HG02840 (cell line): ENCODE results near the gene SLC12A6.

Source experiments
- ATAC-seq: cut with Tn5 transposase; IDR thresholded peaks from one replicate; pipeline ENCODE4 v1.9.1; 2021; ENCODE audit warnings: mild to moderate bottlenecking, moderate library complexity, moderate number of reproducible peaks; ENCODE audit not compliant: unreplicated experiment, low FRiP score

SLC12A6 gene

GRCh38 chr15:34334672-34335071 is 2.9 kb downstream of the SLC12A6 start:
- no peak for ATAC-seq

- no peak for ATAC-seq
These were observed 4.9 kb downstream of the SLC12A6 start for GRCh38 chr15:34332553-34333120.

- ATAC-seq = no peak
These were observed 5.8 kb downstream of the SLC12A6 start for GRCh38 chr15:34331809-34332208.

DNA sequence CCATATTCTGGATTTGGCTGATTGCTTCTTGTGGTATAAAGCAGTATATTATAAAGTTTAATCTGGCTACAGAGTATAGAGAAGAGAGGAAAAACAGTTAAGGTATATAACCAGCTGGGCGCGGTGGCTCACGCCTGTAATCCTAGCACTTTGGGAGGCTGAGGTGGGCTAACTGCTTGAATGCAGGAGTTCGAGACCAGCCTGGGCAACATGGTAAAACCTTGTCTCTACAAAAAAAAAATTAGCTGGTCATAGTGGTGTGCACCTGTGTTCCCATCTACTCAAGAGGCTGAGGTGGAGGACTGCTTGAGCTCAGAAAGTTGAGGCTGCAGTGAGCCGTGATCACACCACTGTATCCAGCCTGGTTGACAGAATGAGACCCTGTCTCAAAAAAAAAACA is 7.3 kb downstream of the SLC12A6 start:
- no peak for ATAC-seq

DNA sequence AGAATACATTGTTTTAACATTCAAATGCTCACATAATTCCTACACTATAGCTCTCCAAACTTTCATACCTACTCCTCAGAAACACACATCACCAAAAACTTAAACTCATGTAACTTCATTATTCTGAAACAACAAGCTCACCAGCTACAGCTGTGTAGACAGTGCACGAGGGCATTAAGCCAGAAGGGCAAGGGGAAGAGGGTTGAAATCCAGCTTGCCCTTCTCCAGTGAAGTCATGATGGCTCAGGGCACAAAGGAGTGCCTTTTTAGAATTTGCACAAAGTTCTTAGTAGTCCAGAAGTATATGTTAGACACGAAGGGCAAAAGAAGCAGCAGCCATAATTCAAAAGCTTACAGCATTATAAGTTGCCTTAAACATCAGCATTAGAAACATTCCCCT is 8.6 kb downstream of the SLC12A6 start:
- no peak for ATAC-seq

GRCh38 chr15:34327906-34328305 is 9.7 kb downstream of the SLC12A6 start:
- no peak for ATAC-seq

- no peak for ATAC-seq
These were observed 12.2 kb downstream of the SLC12A6 start for GRCh38 chr15:34325368-34325767.

GRCh38 chr15:34324933-34325332 is 12.6 kb downstream of the SLC12A6 start:
- ATAC-seq = no peak

DNA sequence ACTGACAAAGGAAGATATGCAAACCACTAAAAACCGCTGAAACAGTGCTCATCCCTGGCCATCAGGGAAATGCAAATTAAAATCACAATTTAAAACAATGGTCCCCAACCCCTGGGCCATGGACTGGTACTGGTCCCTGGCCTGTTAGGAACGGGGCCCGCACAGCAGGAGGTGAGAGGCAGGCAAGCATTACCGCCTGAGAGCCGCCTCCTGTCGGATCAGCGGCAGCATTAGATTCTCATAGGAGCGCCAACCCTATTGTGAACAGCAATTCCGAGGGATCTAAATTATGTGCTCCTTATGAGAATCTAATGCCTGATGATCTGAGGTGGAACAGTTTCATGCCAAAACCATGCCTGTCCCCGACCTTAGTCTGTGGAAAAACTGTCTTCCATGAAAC is 14.4 kb downstream of the SLC12A6 start:
- ATAC-seq = no peak

DNA sequence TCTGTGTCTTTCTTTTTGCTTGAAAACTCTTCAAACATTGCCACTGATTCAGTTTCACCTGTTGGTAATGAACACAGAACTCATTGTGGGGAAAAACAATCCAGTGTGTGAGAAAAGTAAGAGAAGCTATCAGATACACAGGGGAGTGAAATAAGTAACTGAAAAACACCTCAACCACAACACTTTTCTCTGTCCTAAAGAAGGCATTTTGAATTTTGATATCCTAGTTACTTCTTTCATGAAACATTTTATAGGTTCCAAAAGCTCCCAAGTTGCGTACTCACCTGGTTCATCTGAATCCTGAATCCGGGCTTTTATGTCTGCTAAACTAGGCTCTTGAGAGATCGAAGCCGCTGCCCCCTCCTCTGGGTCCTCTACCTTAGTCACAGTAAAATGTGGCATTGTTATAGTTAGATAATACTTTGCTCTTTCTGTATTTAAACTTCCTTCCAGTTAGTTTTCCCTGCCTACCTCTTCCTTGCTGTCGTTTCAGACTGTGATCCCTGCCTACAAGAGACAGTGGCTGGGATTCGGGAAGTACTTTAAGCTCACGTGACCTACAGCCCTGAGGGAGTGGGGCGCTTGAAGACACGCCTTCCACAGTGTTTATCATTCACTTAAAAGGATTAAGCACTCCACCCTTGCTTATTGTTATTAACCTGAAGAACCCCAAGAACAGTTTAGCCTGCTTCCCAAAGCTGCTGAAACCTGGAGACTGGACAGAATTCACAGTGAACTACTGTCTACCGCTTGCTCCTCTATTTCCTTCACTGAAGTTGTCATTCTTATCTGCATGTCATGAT is 19.1 kb downstream of the SLC12A6 start:
- ATAC-seq = no peak

DNA sequence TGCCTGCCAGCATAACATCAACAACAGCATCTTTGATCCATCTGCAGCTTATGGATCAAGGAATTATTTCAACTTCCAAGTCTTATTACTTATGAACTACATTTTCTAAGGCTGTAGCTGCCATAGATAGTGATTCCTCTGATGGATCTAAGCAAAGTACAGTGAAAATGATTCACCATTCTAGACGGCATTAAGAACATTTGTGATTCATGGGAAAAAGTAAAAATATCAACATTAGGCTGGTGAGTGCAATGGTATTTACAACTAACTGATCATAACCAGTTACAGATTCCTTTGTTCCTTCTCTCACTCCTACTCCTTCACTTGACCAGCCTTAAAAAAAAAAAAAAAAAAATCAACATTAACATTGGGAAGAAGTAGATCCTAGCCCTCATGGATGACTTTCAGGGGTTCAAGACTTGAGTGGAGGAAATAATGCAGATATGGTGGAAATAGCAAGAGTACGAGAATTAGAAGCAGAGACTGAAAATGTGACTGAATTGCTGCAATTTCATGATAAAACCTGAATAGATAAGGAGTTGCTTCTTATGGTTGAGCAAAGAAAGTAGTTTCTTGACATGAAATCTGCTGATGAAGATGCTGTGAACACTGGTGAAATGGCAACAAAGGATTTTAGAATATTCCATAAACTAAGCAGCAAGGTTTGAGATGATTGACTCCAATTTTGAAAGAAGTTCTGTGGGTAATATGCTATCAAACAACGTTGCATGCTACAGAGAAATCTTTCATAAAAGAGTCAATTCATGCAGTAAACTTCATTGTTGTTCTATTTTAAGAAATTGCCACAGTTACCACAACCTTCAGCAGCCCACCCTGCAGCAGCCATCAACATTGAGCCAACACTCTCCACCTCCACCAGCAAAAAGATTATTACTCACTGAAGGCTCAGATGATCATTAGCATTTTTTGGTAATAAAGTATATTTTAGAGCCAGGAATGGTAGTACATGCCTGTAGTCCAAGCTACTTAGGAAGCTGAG is 22.8 kb downstream of the SLC12A6 start:
- no peak for ATAC-seq

DNA sequence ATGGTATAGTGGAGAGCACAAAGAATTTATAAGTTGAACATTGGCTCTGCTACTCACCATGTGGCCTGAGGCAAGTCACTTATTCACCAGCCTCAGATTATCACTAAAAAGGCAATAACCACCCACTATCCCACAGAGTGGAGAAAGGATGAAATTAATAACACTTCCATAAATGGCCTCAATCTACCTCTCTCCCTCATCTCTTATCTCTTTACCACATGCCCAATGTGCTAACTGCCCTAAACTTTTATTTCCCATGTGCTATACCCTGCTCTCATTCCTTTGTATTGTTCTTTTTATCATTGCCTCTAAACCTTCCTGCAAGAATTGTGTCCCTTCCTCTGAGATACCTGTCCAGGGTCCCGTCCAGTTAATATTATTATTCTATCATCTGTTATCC is 26.0 kb downstream of the SLC12A6 start:
- ATAC-seq = no peak

DNA sequence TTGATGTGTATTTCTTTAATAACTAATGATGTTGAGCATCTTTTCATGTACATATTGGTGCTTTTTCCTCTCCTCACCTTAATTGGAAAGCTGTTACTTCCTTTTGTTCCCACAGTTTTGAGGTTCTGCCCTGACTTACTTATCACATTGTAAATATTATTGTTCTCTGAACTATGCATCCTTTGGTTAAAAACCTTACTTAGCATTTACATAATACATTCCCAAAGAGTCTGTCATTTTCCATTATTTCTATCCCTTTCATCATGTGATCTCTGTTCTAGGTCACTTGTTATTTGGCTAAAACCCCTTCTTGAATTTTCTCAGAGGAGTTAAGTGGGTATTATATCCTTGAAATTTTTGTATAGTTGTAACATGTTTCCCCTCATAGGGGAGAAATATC is 33.0 kb downstream of the SLC12A6 start:
- ATAC-seq = no peak

GRCh38 chr15:34301058-34301457 is 36.5 kb downstream of the SLC12A6 start:
- no peak for ATAC-seq

DNA sequence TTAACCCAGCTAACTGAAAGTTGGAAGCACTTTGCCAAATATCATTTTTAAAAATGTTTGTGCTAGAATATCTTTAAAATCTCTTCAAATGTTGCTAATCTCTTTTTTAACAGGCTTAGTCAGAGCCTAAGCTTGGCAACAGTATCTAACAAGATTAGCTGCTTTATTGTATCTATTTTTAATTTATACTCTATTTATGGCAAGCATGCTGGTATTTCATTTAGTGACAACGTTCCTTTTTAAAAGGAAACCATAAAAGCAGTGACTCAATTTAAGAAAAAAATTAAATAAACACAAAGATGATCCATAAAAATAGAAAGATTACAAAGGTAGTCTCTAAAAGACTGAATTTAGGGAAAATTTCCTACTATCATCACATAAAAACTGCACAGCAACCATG is 40.5 kb downstream of the SLC12A6 start:
- ATAC-seq = no peak

DNA sequence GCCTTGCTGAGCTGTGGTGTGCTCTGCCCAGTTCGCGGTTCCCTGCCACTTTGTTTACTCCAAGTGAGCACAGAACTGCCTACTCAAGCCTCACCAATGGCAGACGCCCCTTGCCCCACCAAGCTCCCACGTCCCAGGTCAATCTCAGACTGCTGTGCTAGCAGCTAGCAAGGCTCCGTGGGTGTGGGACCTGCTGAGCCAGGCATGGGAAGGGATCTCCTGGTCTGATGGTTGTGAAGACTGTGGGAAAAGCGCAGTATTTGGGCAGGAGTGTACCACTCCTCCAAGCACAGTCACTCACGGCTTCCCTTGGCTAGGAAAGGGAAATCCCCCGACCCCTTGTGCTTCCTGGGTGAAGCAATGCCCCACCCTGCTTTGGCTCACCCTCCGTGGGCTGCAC is 45.0 kb downstream of the SLC12A6 start:
- no peak for ATAC-seq

DNA sequence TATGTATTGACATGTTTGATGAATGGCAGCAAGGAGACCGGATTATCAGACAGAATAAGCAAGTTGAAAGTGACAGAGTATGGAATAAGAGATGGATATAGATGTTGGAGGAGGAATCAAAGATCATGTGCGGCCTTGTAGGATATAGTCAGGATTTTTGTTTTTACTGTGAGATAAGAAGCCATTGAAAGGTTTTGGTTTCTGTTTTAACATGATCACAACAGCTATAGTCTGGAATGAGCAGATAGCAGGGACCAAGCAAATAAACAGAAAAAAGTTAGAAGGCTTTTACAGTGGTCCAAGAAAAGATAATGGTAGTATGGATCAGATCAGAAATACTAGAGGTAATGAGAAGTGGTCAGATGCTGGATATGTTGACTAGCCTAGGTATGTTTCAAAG is 52.6 kb downstream of the SLC12A6 start:
- ATAC-seq = no peak

DNA sequence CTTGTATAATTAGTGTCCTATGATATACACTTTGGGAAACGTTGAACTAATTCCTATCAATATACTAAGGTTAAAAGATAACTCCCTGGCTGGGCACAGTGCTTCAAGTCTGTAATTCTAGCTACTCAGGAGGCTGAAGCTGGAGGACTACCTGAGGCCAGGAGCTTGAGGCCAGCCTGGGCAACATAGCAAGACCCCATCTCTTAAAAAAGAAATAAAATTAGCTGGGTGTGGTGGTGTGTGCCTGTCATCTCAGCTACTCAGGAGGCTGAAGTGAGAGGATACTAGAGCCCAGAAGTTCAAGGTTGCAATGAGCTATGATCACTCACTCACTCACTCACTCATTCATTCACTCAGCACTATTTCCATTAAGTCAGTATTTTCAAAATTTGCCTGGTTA is 55.2 kb downstream of the SLC12A6 start:
- no peak for ATAC-seq

- ATAC-seq = no peak
These were observed 57.4 kb downstream of the SLC12A6 start for GRCh38 chr15:34280193-34280592.

- ATAC-seq = no peak
These were observed 58.2 kb downstream of the SLC12A6 start for GRCh38 chr15:34279368-34279767.

DNA sequence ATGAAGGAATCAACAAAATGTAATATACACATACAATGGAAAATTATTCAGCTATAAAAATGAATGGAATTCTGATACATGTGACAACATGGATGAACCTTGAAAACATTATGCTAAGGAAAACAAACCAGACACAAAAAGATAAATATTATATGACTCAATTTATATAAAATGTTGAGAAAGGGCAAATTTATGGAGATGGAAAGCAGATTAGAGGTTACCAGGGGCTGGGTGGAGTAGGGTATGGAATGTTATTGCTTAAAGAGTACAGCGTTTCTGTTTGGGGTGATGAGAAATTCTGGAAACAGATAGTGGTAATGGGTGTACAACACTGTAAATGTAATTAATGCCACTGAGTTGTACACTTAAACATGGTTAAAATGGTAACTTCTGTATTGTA is 61.9 kb downstream of the SLC12A6 start:
- no peak for ATAC-seq
